HEK293 (cell line): ENCODE measurements around the gene HDAC11.
"Not testable (repeated sequence)": the region's sequence is repeated elsewhere in the genome, so short reads cannot be mapped to it uniquely, and the experiment has no call there.

ENCODE experiments used
- CTCF ChIP-seq: fragments of 450-650 bp; formaldehyde crosslinking; IDR thresholded peaks from 2 replicates; pipeline ENCODE4 v1.5.1; 2016; ENCODE audit warnings: missing biosample characterization, missing genetic modification characterization
- ZBTB11 ChIP-seq: fragments of 450-650 bp; formaldehyde crosslinking; conservative IDR thresholded peaks from 2 replicates; pipeline ENCODE4 v1.5.1; 2016; ENCODE audit warnings: low read depth, missing biosample characterization, missing genetic modification characterization
- ZNF398 ChIP-seq: fragments of 450-650 bp; formaldehyde crosslinking; IDR thresholded peaks from 2 replicates; pipeline ENCODE4 v1.5.1; 2017; ENCODE audit warnings: missing biosample characterization, missing genetic modification characterization
- ZNF513 ChIP-seq: fragments of 450-650 bp; IDR thresholded peaks from 2 replicates; pipeline ENCODE4 v1.5.1; 2018; ENCODE audit warnings: missing biosample characterization, missing genetic modification characterization
- ZNF658 ChIP-seq: fragments of 450-650 bp; formaldehyde crosslinking; IDR thresholded peaks from 2 replicates; pipeline ENCODE4; 2016; ENCODE audit warnings: missing biosample characterization, missing genetic modification characterization
- ZNF768 ChIP-seq: fragments of 450-650 bp; formaldehyde crosslinking; IDR thresholded peaks from 2 replicates; pipeline ENCODE4 v1.5.1; 2018; ENCODE audit warnings: missing biosample characterization, mild to moderate bottlenecking, missing genetic modification characterization

DNA sequence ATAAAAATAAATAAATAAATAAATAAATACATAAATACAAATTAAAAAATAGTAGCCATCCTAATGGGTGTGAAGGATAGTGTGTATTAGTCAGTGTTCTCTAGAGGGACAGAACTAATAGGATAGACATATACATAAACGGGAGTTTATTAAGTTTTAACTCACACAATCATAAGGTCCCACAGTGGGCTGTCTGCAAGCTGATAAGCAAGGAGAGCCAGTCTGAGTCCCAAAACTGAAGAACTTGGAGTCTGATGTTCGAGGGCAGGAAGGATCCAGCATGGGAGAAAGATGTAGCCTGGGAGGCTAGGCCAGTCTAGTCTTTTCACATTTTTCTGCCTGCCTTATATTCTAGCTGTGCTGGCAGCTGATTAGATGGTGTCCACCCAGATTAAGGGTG is 37.2 kb upstream of the HDAC11 start:
- TF ChIP-seq CTCF (tag by site-specific recombination); ZNF658 (tag by site-specific recombination); ZBTB11 (tag by site-specific recombination); ZNF398 (tag by site-specific recombination); ZNF768; ZNF513 (tag by site-specific recombination): not testable (repeated sequence)
